GM12878 (cell line): ENCODE data around the gene AXIN1. TPM values are rescaled to one million over a fixed set of nuclear protein-coding genes. Genes with fewer than 3 reads are reported as not detected.

ENCODE experiments used
- ATAC-seq: fragments of 200-7000 bp; cut with Tn5 transposase; 3 replicates; pipeline ENCODE4 v1.9.1; 2020; ENCODE audit warnings: mild to moderate bottlenecking, moderate library complexity
- BruUV-seq: library from RNA; stranded (reverse); fragments of 400-500 nt; replicated peaks from 2 replicates; lab custom pipeline; 2021; lab: Mats Ljungman, UMichigan
- CTCF ChIA-PET: fragments of 300-600 bp; sonication (Branson Sonifier 250); formaldehyde crosslinking; extraction: SDS; loops from one replicate; lab custom pipeline; 2021; ENCODE audit warnings: inconsistent platforms; lab: Yijun Ruan, JAX
- POLR2A ChIA-PET: fragments of 350-600 bp; formaldehyde crosslinking; extraction: SDS; loops from one replicate; lab custom pipeline; 2021; ENCODE audit warnings: inconsistent platforms; lab: Charles Lee
- RAD21 ChIA-PET: fragments of 300-600 bp; sonication (Branson Sonifier 250); formaldehyde crosslinking; loops from one replicate; lab custom pipeline; 2023; ENCODE audit warnings: antibody characterized with exemption; ENCODE audit not compliant: unreplicated experiment; lab: Charles Lee
- SMC1A ChIA-PET: fragments of 300-600 bp; sonication (Branson Sonifier 250); formaldehyde crosslinking; loops from one replicate; lab custom pipeline; 2023; ENCODE audit not compliant: unreplicated experiment, uncharacterized antibody; lab: Charles Lee
- DNase-seq: peaks from one replicate; pipeline ENCODE4 v3.0.0-alpha.2; 2011; ENCODE audit warnings: low read depth, low spot score
- FAIRE-seq: peaks from 3 replicates; lab custom pipeline; 2011; peaks lifted over from hg19 to GRCh38; lab: Jason Lieb, UNC
- H2AFZ ChIP-seq: 2 replicates; pipeline ENCODE4 v1.6.0; 2011; ENCODE audit warnings: low read depth, low read length, control low read depth; ENCODE audit not compliant: control insufficient read depth
- H3K27ac ChIP-seq: 2 replicates; pipeline ENCODE4 v1.5.1; 2011; ENCODE audit warnings: control low read depth; ENCODE audit not compliant: control insufficient read depth, insufficient read depth
- H3K27me3 ChIP-seq, 2 experiments: replicated peaks in 1 of 2; 2 replicates each; pipeline versions ENCODE4 v1.6.0 to v1.6.1; 2011; ENCODE audit warnings: low read length in 1 of 2; ENCODE audit not compliant: control insufficient read depth in 2 of 2, insufficient read depth in 2 of 2
- H3K36me3 ChIP-seq, 2 experiments: 2 replicates each; pipeline ENCODE4 v1.5.1; 2011; ENCODE audit warnings: low read length in 1 of 2; ENCODE audit not compliant: control insufficient read depth in 2 of 2, insufficient read depth in 2 of 2
- H3K4me1 ChIP-seq: 2 replicates; pipeline ENCODE4 v1.6.1; 2011; ENCODE audit warnings: mild to moderate bottlenecking, low read length, moderate library complexity, mixed read lengths; ENCODE audit not compliant: control insufficient read depth, insufficient read depth
- H3K4me2 ChIP-seq: 2 replicates; pipeline ENCODE4 v1.6.0; 2011; ENCODE audit warnings: control low read depth; ENCODE audit not compliant: control insufficient read depth, insufficient read depth
- H3K4me3 ChIP-seq: fragments of 200-600 bp; sonication (generic); 2 replicates; pipeline ENCODE4 v1.5.1; 2016
- H3K79me2 ChIP-seq: 2 replicates; pipeline ENCODE4 v1.6.0; 2011; ENCODE audit warnings: low read length; ENCODE audit not compliant: control insufficient read depth, insufficient read depth
- H3K9ac ChIP-seq: 2 replicates; pipeline ENCODE4 v1.8.0; 2011; ENCODE audit warnings: low read length, control low read depth, mixed read lengths; ENCODE audit not compliant: control insufficient read depth, insufficient read depth
- H3K9me3 ChIP-seq: replicated peaks from 3 replicates; pipeline ENCODE4 v1.5.1; 2011; ENCODE audit warnings: mild to moderate bottlenecking, low read length; ENCODE audit not compliant: control insufficient read depth, insufficient read depth
- H4K20me1 ChIP-seq: 2 replicates; pipeline ENCODE4 v1.6.0; 2011; ENCODE audit not compliant: control insufficient read depth, insufficient read depth
- BHLHE40 ChIP-seq, 2 experiments: fragments of 450-650 bp in 1 of 2; IDR thresholded peaks; 2 replicates each; pipeline ENCODE4 v1.6.1; 2011 to 2017; ENCODE audit warnings: low read depth in 2 of 2, borderline replicate concordance in 1 of 2, improper control_type of control experiment in 1 of 2, low read length in 1 of 2, mild to moderate bottlenecking in 1 of 2
- GABPA ChIP-seq: IDR thresholded peaks from 2 replicates; pipeline ENCODE4 v1.6.1; 2014; ENCODE audit warnings: antibody characterized with exemption, low read depth, mild to moderate bottlenecking, inconsistent platforms
- KLF5 ChIP-seq: fragments of 450-650 bp; IDR thresholded peaks from 2 replicates; pipeline ENCODE4 v1.6.1; 2014; ENCODE audit warnings: mild to moderate bottlenecking; ENCODE audit not compliant: partially characterized antibody
- POLR2A ChIP-seq: IDR thresholded peaks from 2 replicates; pipeline ENCODE4 v1.6.1; 2011; ENCODE audit warnings: low read depth, mild to moderate bottlenecking, low read length
- RAD21 ChIP-seq: IDR thresholded peaks from 2 replicates; pipeline ENCODE4 v1.6.1; 2011; ENCODE audit warnings: mild to moderate bottlenecking, low read depth, low read length, moderate library complexity; ENCODE audit not compliant: insufficient read depth
- RAD51 ChIP-seq: fragments of 450-650 bp; IDR thresholded peaks from 2 replicates; pipeline ENCODE4 v1.6.1; 2016; ENCODE audit warnings: moderate library complexity, mild to moderate bottlenecking, inconsistent platforms
- SIX5 ChIP-seq: IDR thresholded peaks from 2 replicates; pipeline ENCODE4 v1.6.1; 2011; ENCODE audit warnings: mild to moderate bottlenecking, low read depth, low read length, moderate library complexity; ENCODE audit not compliant: severe bottlenecking
- SMAD1 ChIP-seq: fragments of 450-650 bp; IDR thresholded peaks from 2 replicates; pipeline ENCODE4 v1.6.1; 2018; ENCODE audit warnings: mild to moderate bottlenecking, low read depth; ENCODE audit not compliant: partially characterized antibody
- ZNF207 ChIP-seq: fragments of 450-650 bp; IDR thresholded peaks from 2 replicates; pipeline ENCODE4 v1.6.1; 2014; ENCODE audit warnings: antibody characterized with exemption, mild to moderate bottlenecking, borderline replicate concordance
- WGBS: methylation state at CpG from one replicate; pipeline ENCODE4 v1.1.6; 2016; ENCODE audit warnings: low lambda C conversion rate; ENCODE audit not compliant: insufficient replicate concordance, insufficient coverage; ENCODE audit errors: missing lambda C conversion rate; 5-methylcytosine and 5-hydroxymethylcytosine counted together
- in situ Hi-C: fragments of 300-500 bp; cut with MboI; formaldehyde crosslinking; loops from 9 replicates; pipeline ENCODE4 v1.14.3; 2018; ENCODE audit warnings: mixed read lengths
- intact Hi-C: fragments of 100-400 bp; cut with micrococcal nuclease; formaldehyde crosslinking; loops from one replicate; pipeline ENCODE4 v1.14.2; 2022; ENCODE audit not compliant: unreplicated experiment
- polyA plus RNA-seq, 11 experiments: library from polyadenylated mRNA; depleted of rRNA in 4 of 11; unstranded in 6 of 11; stranded (reverse) in 5 of 11; fragments of >200 nt; fragmentation: Nextera tagmentation in 4 of 11; fragmentation: Illumina TruSeq in 1 of 11; extraction: Ambion mirVana in 4 of 11; extraction: Trizol in 1 of 11; gene quantifications; 1 replicate in 1 of 11; 2 replicates in 10 of 11; pipeline versions ENCODE4 v1.2.1 to v1.2.3, GENCODE V29; 2011 to 2016; ENCODE audit warnings: inconsistent platforms in 2 of 11, missing spikeins in 2 of 11, low read depth in 1 of 11
- total RNA-seq, 4 experiments: library from RNA; depleted of rRNA in 3 of 4; stranded (reverse); fragments of >200 nt in 3 of 4; fragmentation: Illumina TruSeq in 1 of 4; extraction: Trizol in 1 of 4; gene quantifications; 2 replicates each; pipeline versions ENCODE4 v1.2.1 to v1.2.3, GENCODE V29; 2013 to 2021
- TF ChIP-seq, protein P1 (sequence below): fragments of 450-650 bp; IDR thresholded peaks from 2 replicates; pipeline ENCODE4 v1.6.1; 2017; ENCODE audit warnings: mild to moderate bottlenecking, low read depth, inconsistent platforms; ENCODE audit not compliant: poor library complexity, severe bottlenecking

AXIN1 gene
- total and polyA plus RNA-seq, 10 of the 15 experiments (the other 5 are each of a cell fraction or from before 2014, with no cell fraction given): 0.26 to 27.1 (median 7.7) TPM

DNA sequence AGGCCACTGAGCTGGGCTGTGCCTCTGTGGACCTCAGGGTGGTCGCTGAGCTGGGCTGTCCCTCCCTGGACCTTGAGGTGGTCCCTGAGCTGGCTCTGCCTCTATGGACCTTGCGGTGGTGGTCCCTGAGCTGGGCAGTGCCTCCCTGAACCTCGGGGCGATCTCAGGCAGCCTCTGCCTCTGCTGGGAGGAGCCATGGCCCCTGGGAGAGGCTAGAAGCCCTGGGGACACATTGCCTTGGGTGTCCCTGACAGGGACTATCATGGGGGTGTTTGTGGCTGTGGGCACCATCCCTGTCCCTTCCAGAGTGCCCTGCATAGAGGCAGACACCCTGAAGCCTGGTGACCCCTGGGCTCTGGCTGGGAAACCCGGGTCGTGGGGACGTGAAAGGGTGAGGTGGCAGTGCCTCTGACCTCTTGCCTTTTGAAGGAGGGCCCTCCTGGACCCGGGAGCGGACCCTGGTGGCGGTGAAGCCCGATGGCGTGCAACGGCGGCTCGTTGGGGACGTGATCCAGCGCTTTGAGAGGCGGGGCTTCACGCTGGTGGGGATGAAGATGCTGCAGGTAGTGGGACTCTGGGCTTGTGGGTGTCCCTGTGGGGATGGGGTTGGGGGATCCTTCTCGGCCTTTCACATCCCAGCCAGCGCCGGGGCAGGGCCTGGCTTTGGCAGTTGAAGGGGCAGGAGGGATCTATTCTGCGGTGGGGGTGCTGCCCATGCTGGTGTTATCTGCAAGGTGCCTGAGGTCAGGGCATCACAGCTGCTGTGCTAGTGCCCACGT is 46.2 kb upstream of the AXIN1 start:
- FAIRE-seq: no peak
- ATAC-seq: no peak
- Histone ChIP-seq H3K9me3 (no peaks in the 10 kb centered on the region), H4K20me1 (no peaks in the 10 kb centered on the region), H3K9ac (no peak overlapping the region; the same call in 1 of the 2 replicates), H3K79me2 (peaks cover 2% of the 10 kb centered on the region; the same call in 1 of the 2 replicates), H3K36me3 (no peaks in the 10 kb centered on the region), H2AFZ (no peak overlapping the region), H3K27ac (no peak overlapping the region), H3K27me3 (no peaks in the 10 kb centered on the region), H3K4me3 (no peak overlapping the region), H3K4me2 (no peak overlapping the region), H3K4me1 (peaks cover 11% of the 10 kb centered on the region; the same call in 1 of the 2 replicates)
- DNase-seq: no peak
- SMC1A ChIA-PET: no interaction called here
- TF ChIP-seq RAD51 (no peak), POLR2A (no peak; the same call in 1 of the 2 replicates), SIX5 (no peak), GABPA (no peak), SMAD1 (no peak), ZNF207 (no peak), BHLHE40 (IDR thresholded peaks at IDR 0.05; ENCODE audit: borderline replicate concordance in 1 of 2, low read depth in 2 of 2, low read length in 1 of 2) (no peak), RAD21 (no peak), KLF5 (no peak)
- TF ChIP-seq, protein P1, sequence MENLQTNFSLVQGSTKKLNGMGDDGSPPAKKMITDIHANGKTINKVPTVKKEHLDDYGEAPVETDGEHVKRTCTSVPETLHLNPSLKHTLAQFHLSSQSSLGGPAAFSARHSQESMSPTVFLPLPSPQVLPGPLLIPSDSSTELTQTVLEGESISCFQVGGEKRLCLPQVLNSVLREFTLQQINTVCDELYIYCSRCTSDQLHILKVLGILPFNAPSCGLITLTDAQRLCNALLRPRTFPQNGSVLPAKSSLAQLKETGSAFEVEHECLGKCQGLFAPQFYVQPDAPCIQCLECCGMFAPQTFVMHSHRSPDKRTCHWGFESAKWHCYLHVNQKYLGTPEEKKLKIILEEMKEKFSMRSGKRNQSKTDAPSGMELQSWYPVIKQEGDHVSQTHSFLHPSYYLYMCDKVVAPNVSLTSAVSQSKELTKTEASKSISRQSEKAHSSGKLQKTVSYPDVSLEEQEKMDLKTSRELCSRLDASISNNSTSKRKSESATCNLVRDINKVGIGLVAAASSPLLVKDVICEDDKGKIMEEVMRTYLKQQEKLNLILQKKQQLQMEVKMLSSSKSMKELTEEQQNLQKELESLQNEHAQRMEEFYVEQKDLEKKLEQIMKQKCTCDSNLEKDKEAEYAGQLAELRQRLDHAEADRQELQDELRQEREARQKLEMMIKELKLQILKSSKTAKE: no peak
- no TSS peak for BruUV-seq
- in situ Hi-C loops: loop anchor here (10.0 kb wide), 1 partner anchor 266 kb away; the partner anchor contains the start of gene RHOT2
- 76% methylated on average over 22 of the region's 24 CpGs for WGBS
- intact Hi-C loops: loop anchor here (10.0 kb wide), 2 partner anchors 96 to 266 kb away; partner anchors contain the start of gene RHOT2
- POLR2A ChIA-PET: interaction anchor here (0.6 kb wide), 1 partner anchor 95 kb away, joined by 4 read pairs; no protein-coding TSS in a partner anchor
- CTCF ChIA-PET: interaction anchor here (1.0 to 1.3 kb wide), 2 partner anchors 9 to 12 kb away, joined by 3 to 4 read pairs; no protein-coding TSS in a partner anchor
- RAD21 ChIA-PET: no interaction called here
